ENCODE measurements around the gene OR51A2. TPM values are rescaled to one million over a fixed set of nuclear protein-coding genes. Genes with fewer than 3 reads are reported as not detected.

The OR51A2 gene
- total RNA-seq, 2 donors from 2014 or later = not detected

GRCh38 chr11:4919250-4919649 is 36.3 kb downstream of the OR51A2 start, which contains the start of gene OR51G2:
TSS of gene OR51G2 (minus strand) at chr11:4919350. CDS start at chr11:4915663, 3,687 bp downstream.
- H3K4me1 ChIP-seq (ENCODE audit: control insufficient read depth, insufficient read depth, low read length) = no peaks in the 10 kb centered on the region
- no peaks in the 10 kb centered on the region for H3K9me3 ChIP-seq (ENCODE audit: control insufficient read depth, low read length)
- no peak within 1 kb of the TSS for H3K4me3 Mint-ChIP-seq
- no peak within 1 kb of the TSS for H3K27ac Mint-ChIP-seq
- WGBS, 2 experiments (ENCODE audit: insufficient coverage in 1 of 2, insufficient read length in 1 of 2) = 94% methylated on average over 4 of the region's 4 CpGs; no CpG with 5 or more reads in 1 of the 2 experiments
- no peak for TF ChIP-seq CTCF (conservative IDR thresholded peaks at IDR 0.05)
- H3K27ac ChIP-seq (ENCODE audit: low read depth, low read length) = no peak within 1 kb of the TSS
- no peak within 1 kb of the TSS for H3K4me3 ChIP-seq (ENCODE audit: low read length)
- no peak for DNase-seq
- H3K9me3 Mint-ChIP-seq = no peaks in the 10 kb centered on the region
- no peaks in the 10 kb centered on the region for H3K36me3 Mint-ChIP-seq (ENCODE audit: low read depth)
- no peaks in the 10 kb centered on the region for H3K27me3 ChIP-seq (ENCODE audit: control insufficient read depth, insufficient read depth, low read length, poor library complexity, severe bottlenecking)
- H3K27me3 Mint-ChIP-seq (ENCODE audit: insufficient read depth) = peaks cover 5% of the 10 kb centered on the region
- H3K36me3 ChIP-seq (ENCODE audit: control insufficient read depth, insufficient read depth, low read length) = no peaks in the 10 kb centered on the region
- H3K9ac ChIP-seq (ENCODE audit: extremely low read depth, low read length, poor library complexity, severe bottlenecking) = no peak within 1 kb of the TSS
- no peaks in the 10 kb centered on the region for H3K4me1 Mint-ChIP-seq

- TF ChIP-seq CTCF (conservative IDR thresholded peaks at IDR 0.05) = no peak
- DNase-seq = no peak
- peak overlapping the region; percentile 19 for H3K27ac Mint-ChIP-seq
These were observed 38.9 kb downstream of the OR51A2 start for GRCh38 chr11:4916581-4916980.

More at GRCh38 chr11:4916581-4916980, 38.9 kb downstream of the OR51A2 start:
- Mint-ChIP-seq H3K36me3 (ENCODE audit: low read depth) (no peaks in the 10 kb centered on the region), H3K9me3 (no peaks in the 10 kb centered on the region), H3K27me3 (ENCODE audit: insufficient read depth) (no peaks in the 10 kb centered on the region), H3K4me3 (no peak overlapping the region), H3K4me1 (no peaks in the 10 kb centered on the region)
- no peak overlapping the region for H3K9ac ChIP-seq (ENCODE audit: extremely low read depth, low read length, poor library complexity, severe bottlenecking)
- H3K9me3 ChIP-seq (ENCODE audit: control insufficient read depth, low read length) = no peaks in the 10 kb centered on the region
- no peak overlapping the region for H3K27ac ChIP-seq (ENCODE audit: low read depth, low read length)
- no peaks in the 10 kb centered on the region for H3K4me1 ChIP-seq (ENCODE audit: control insufficient read depth, insufficient read depth, low read length)
- H3K27me3 ChIP-seq (ENCODE audit: control insufficient read depth, insufficient read depth, low read length, poor library complexity, severe bottlenecking) = no peaks in the 10 kb centered on the region
- H3K4me3 ChIP-seq (ENCODE audit: low read length) = no peak overlapping the region
- no peaks in the 10 kb centered on the region for H3K36me3 ChIP-seq (ENCODE audit: control insufficient read depth, insufficient read depth, low read length)

Other genes starting within 250 kb of the OR51A2 start
- not detected for gene OR51F1, start 185.8 kb downstream of the OR51A2 start, total RNA-seq
- gene OR52R1, start 151.3 kb downstream of the OR51A2 start, total RNA-seq = not detected
- gene OR51F2, start 134.4 kb downstream of the OR51A2 start, total RNA-seq = not detected
- not detected for gene OR51S1, start 106.5 kb downstream of the OR51A2 start, total RNA-seq
- not detected for gene OR51T1, start 73.8 kb downstream of the OR51A2 start, total RNA-seq
- not detected for gene OR51A7, start 51.9 kb downstream of the OR51A2 start, total RNA-seq
- not detected for gene OR51G2, start 36.4 kb downstream of the OR51A2 start, total RNA-seq
- not detected for gene OR51G1, start 31.4 kb downstream of the OR51A2 start, total RNA-seq
- gene OR51A4, start 8.1 kb downstream of the OR51A2 start, total RNA-seq = not detected
- not detected for gene OR51L1, start 39.1 kb upstream of the OR51A2 start, total RNA-seq
- gene OR52J3, start 90.8 kb upstream of the OR51A2 start, total RNA-seq = not detected
- not detected for gene OR52E2, start 103.9 kb upstream of the OR51A2 start, total RNA-seq
- gene OR52E1, start 113.9 kb upstream of the OR51A2 start, total RNA-seq = not detected
- gene OR52A5, start 182.6 kb upstream of the OR51A2 start, total RNA-seq = under 1 TPM; 0.13 to 0.15 TPM
- gene OR52A1, start 199.0 kb upstream of the OR51A2 start, total RNA-seq = 10 to 100 TPM in 1 of 2 donors, 1 to 10 TPM in 1; 2.5 to 14.3 TPM
- not detected for gene OR51V1, start 245.0 kb upstream of the OR51A2 start, total RNA-seq

Data from endodermal cell (in vitro differentiated cells).